ENCODE results near the gene MEGF8.

DNA sequence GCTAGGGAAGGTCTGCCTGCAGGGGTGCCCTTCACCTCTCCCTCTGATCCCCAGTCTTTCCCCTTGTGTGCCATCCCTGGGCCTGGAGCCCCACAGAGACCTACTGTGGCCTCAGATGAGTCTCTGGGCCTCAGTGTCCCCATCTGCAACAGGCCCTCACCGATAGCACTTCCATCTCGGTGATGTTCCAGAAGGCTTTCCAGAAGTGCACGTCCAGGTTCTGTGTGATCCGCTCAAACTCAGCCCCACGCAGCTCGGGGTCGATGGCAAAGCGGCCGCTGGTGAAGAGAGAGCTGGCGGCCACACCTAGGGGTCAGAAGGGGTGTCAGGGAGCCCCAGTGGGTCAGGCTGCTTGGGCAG, 82.4 kb downstream of the MEGF8 start:
- TF ChIP-seq EZH2phosphoT487 (IDR thresholded peaks at IDR 0.05; ENCODE audit: insufficient read depth, low read depth) (no peak), EZH2 (IDR thresholded peaks at IDR 0.05; ENCODE audit: insufficient read depth, poor library complexity, severe bottlenecking) (no peak)
